GM19452 (cell line): ENCODE data around the gene OR8B4.
"Not testable (repeated sequence)": the region's sequence is repeated elsewhere in the genome, so short reads cannot be mapped to it uniquely, and the experiment has no call there.

Source experiments
- ATAC-seq: cut with Tn5 transposase; IDR thresholded peaks from one replicate; pipeline ENCODE4 v1.9.1; 2021; ENCODE audit not compliant: unreplicated experiment

Gene OR8B4, protein sequence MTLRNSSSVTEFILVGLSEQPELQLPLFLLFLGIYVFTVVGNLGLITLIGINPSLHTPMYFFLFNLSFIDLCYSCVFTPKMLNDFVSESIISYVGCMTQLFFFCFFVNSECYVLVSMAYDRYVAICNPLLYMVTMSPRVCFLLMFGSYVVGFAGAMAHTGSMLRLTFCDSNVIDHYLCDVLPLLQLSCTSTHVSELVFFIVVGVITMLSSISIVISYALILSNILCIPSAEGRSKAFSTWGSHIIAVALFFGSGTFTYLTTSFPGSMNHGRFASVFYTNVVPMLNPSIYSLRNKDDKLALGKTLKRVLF

DNA sequence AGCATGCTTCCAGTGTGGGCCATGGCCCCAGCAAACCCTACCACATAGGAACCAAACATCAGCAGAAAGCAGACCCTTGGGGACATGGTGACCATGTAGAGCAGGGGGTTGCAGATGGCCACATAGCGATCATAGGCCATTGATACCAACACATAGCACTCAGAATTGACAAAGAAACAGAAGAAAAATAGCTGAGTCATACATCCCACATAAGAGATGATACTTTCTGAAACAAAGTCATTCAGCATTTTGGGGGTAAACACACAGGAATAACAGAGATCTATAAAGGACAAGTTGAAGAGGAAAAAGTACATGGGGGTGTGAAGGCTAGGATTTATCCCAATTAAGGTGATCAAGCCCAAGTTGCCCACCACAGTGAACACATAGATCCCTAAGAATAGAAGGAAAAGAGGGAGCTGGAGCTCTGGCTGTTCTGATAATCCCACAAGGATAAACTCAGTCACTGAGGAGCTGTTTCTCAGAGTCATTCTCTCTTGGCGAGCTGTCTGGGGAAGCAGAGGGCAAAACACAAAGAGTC lies at the start of gene OR8B4:
Gene OR8B4, minus strand, starts transcription at position 488 of the 538 bp plus-strand sequence. Its CDS starts 0 bp downstream, at position 488.
- no peak for ATAC-seq

- ATAC-seq, result no peak
Measured at GRCh38 chr11:124474079-124474478, 49.4 kb upstream of the OR8B4 start.

DNA sequence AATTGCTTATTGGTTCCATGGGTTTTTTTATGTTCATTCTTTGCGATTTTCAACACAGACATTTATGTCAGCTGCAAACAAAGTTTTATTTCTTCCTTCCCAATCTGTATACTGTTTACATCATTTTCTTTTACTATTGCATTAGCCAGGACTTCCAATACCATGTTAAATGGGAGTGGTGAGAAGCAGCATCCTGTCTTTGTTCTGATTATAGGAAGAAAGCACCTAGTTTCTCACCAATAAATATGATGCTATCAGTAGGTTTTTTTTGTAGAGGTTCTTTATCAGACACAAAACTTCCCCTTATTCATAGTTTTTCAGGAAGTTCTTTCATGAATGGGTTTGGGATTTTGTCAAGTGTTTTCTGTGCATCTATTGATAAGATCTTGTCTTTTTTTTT lies 48.8 kb upstream of the OR8B4 start:
- no peak for ATAC-seq

- no peak for ATAC-seq
Measured at GRCh38 chr11:124470561-124471227, 46.0 kb upstream of the OR8B4 start.

- no peak for ATAC-seq
Measured at GRCh38 chr11:124467381-124467927, 42.8 kb upstream of the OR8B4 start.

DNA sequence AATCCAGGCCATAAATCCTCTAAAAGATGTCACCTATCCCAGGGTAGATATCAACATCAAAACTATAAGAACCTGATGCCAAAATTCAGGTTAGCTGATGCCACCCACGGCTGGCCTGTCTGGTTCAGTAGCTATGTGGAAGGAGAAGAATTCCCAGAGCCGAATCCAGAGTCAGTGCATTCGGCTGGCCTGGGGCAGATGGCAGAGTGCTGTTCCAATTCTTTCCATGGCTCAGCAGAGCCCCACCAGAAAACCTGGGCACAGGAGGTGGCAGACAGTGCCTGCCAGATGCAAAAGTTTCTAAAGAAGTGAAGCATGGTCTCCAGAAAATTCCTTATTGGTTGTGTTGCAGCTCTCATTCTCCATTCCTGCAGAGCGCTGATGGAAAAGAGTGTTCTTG lies 40.7 kb upstream of the OR8B4 start:
- ATAC-seq, result no peak

- no peak for ATAC-seq
Measured at GRCh38 chr11:124463990-124464389, 39.3 kb upstream of the OR8B4 start.

DNA sequence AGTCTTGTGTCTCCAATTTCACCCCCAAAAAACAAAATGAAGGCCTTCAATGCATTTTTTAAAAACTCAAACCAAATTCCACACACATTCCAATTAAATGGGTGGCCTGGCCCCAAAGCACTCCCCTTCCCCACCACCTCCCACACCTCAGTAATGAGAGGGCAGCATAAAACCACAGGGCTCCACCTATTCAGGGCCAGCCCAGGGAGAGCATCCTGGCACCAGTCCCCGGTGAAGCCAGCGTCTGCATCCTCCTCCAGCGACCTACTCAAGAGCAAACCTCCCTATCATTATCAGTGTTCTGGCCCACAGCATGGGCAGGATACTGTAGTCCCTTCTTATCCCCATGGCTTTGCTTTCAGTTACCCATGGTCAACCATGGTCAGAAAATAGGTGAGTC lies 38.7 kb upstream of the OR8B4 start:
- ATAC-seq, result no peak

- ATAC-seq, result no peak
Measured at GRCh38 chr11:124460459-124460858, 35.8 kb upstream of the OR8B4 start.

- ATAC-seq, result not testable (repeated sequence)
Measured at GRCh38 chr11:124459379-124459778, 34.7 kb upstream of the OR8B4 start.

- ATAC-seq, result no peak
Measured at GRCh38 chr11:124454552-124454951, 29.9 kb upstream of the OR8B4 start.

DNA sequence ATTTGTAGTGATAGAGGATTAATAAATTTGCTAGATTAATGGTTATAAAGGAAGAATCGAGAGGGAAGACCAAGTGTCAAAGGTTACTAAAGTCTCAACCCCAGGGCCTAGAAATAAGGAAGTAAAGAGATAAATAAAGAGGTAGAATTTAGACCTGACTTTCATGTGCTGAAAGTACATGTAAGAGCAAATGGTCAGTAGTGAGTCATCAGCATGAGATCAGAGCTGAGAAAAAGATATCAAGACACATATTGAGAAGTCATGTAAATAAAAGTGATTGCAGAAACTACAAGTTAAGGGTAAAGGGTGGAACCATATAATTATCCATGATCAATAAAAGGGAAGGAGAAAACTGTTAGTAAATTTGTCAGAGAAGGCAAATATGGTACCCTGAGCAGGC lies 22.2 kb upstream of the OR8B4 start:
- ATAC-seq, result no peak

DNA sequence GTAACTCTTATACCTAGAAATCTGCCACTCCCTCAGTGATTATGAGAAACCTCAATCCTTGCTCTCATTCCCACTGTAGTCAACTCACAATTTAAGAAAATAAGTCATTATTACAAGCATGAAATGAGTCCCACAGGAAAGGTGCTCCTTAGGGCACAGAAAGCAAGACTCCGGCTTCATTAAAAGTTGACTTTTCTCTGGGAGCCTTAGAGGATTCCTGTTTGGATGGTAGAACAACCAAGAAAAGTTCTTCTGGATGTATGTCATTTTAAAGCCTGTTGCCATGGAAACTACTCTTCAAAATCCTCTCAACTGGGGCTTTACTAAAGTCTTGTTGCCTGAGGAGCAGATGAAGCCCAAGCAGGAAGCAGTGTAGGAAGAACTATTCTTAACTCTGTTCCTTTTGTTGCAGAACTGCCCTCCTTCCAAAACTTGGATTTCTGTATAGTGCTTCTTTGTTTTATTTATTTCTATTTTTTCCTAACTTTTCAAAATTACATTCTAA lies 21.0 kb upstream of the OR8B4 start, which contains the start of gene OR8B8:
Gene OR8B8, minus strand, starts transcription at position 51 of the 505 bp plus-strand sequence. CDS start 4,611 bp downstream, outside the sequence.
- ATAC-seq, result no peak

DNA sequence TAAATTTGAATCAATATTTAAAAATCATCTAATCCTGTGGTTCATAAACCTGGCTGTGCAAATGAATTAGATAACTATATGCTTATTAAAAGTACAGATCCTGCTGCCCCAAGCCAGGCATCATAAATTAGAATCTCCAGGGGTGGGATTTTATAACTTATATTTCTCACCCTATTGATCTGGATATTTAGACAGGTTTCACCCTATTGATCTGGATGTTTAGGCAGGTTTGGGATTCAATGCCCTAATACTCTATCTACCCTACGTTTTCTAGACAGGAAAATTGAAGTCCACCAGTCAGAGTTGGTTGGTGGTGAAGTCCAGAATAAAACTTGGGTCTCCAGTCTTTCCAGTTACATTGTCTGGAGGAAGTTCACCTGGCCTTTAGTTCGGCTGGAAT lies 18.2 kb upstream of the OR8B4 start:
- no peak for ATAC-seq

- ATAC-seq, result no peak
Measured at GRCh38 chr11:124442442-124442841, 17.8 kb upstream of the OR8B4 start.

GRCh38 chr11:124441519-124441918 lies 16.8 kb upstream of the OR8B4 start:
- ATAC-seq, result no peak

- no peak for ATAC-seq
Measured at GRCh38 chr11:124441081-124441480, 16.4 kb upstream of the OR8B4 start.

DNA sequence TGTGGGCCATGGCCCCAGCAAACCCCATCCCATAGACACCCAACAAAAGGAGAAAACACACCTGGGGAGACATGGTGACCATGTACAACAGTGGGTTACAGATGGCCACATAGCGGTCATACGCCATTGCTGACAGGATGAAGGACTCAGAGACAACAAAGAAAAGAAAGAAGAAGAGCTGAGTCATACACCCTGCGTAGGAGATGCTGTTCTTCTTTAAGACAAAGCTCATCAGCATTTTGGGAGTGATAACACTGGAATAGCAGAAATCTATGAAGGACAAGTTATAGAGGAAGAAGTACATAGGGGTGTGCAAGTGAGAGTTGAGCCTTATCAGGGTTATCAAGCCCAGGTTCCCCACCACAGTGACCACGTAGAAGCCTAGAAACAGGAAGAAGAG lies 15.9 kb upstream of the OR8B4 start:
- no peak for ATAC-seq

DNA sequence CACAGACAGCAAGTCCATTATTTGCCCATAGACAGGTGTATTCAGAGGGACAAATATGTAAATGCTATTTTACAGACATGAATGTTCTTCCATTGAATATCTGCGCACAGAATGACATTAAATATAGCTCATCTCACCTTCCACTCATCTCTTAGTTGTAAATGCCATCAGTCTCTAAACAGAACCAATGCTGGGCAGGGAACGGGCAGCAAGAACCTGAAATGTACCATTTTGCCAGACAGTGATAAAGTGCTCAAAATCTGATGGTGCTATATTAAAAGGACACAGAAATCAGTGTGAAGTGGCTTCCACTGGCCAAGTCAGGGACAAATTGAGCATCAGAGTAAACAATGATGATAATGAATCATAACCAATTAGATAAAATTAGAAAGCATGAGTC lies 10.0 kb upstream of the OR8B4 start:
- ATAC-seq, result no peak

- ATAC-seq, result no peak
Measured at GRCh38 chr11:124429599-124429998, 4.9 kb upstream of the OR8B4 start.

DNA sequence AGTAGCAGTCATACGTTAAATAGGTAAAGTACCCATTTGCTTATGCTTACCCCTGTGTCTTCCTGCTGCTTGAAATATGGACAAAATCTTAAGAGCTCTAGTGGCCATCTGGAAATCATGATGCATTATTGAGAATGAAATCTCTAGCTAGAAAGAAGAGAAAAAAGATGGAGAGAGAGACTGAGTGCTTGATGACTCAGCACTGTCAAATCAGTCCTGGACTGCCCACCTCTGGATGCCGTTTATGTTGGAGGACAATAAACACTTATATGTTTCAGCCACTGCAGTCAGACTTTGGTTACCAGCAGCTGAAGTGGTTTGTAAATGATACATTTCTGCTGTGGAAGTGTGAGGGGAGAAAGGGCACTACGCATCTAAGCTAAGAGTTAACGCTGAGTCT lies 3.6 kb downstream of the OR8B4 start:
- no peak for ATAC-seq
